Measurements from ENCODE around the gene SNX33.
A peak's percentile ranks its signal among the peaks of the same experiment; 100 is the strongest.

SNX33 gene

DNA sequence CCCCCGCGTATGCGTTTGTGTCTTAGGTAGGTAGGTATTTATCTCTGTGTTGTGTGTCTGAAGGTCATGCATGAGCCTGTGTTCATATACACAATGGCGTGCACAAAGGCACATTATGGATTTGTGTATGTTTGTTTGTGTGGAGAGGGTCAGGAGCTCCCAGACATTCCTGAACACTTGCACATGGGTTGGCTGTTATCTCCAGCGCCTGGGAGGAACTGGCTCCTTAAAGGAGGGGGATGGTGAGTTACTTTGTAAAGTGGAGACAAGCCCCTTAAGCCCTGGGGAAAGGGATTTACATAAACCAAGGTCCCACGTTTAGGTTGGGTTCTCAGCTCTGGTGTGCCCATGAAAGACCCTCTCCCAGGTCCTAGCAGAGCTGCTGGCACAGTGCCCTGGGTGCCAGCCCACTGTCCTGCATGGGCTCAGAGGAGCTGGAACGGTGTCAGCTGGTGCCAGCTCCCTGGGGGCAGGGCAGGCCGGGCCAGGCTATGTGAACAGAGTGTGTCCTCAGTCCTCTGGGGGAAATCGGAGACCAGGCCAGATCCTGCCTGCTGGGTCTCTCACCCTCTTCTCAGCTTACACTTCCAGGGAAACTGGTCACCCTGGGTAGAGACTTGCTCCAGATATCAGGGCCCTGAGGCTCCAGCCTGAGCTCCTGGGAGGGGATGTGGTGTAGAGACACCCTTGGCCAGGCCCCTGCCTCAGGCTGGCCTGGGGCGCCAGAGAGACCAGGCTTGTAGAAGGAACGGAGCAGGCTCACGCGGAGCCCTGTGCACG lies 25.1 kb downstream of the SNX33 start:
- Histone ChIP-seq H3K9me3 (ENCODE audit: severe bottlenecking) (no peaks in the 10 kb centered on the region), H3K27me3 (ENCODE audit: insufficient read depth, poor library complexity, severe bottlenecking) (no peaks in the 10 kb centered on the region), H3K4me1 (ENCODE audit: insufficient read depth, poor library complexity, severe bottlenecking) (peaks cover 35% of the 10 kb centered on the region), H3K36me3 (ENCODE audit: low read depth) (no peaks in the 10 kb centered on the region), H3K4me3 (ENCODE audit: severe bottlenecking) (no peak overlapping the region), H3K27ac (ENCODE audit: poor library complexity, severe bottlenecking) (peak overlapping the region; percentile 97)
- TF ChIP-seq, protein P1, sequence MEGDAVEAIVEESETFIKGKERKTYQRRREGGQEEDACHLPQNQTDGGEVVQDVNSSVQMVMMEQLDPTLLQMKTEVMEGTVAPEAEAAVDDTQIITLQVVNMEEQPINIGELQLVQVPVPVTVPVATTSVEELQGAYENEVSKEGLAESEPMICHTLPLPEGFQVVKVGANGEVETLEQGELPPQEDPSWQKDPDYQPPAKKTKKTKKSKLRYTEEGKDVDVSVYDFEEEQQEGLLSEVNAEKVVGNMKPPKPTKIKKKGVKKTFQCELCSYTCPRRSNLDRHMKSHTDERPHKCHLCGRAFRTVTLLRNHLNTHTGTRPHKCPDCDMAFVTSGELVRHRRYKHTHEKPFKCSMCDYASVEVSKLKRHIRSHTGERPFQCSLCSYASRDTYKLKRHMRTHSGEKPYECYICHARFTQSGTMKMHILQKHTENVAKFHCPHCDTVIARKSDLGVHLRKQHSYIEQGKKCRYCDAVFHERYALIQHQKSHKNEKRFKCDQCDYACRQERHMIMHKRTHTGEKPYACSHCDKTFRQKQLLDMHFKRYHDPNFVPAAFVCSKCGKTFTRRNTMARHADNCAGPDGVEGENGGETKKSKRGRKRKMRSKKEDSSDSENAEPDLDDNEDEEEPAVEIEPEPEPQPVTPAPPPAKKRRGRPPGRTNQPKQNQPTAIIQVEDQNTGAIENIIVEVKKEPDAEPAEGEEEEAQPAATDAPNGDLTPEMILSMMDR (IDR thresholded peaks at IDR 0.05; ENCODE audit: poor library complexity, severe bottlenecking) = no peak
- peak; percentile 34 for ATAC-seq (ENCODE audit: low read depth)
- DNase-seq (ENCODE audit: low spot score) = no peak

DNA sequence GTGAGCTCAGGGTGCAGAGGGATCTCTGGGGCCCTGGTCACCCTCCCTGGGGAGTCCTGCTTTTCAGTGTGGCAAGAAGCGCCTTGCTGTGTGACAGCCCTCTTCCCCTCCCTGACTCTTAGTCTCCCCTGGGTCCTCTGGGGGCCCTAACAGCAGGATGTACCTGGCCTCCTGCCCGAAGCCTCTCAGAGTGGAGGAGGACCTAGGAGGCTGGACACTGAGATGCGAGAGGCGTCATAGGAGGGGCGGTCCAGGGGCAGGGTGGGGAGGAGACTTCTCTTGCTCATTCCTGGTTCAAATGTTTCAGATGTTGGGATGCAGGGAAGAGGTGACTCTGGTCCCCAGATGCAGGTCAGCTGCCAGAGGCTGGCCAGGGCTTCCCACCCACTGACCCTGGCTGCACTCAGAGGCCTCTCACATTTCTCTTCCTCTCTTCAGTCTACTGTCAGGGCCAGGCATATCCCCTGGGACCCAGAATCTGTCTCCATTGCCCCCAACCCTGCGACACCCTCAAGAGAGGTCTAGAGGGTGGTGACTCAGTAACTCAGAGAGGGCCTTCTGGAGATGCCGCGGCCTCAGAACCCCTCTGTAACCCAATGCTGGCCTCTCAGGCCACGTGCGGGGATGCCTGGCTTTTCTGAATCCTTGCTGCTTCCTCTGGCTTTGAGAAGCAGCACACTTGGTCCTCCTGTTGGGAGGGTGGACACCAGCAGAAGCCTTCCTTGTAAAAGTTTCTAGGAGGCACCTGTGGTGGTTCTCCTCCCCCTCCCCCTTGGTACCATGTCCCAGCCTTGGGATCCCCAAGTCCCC lies 25.9 kb downstream of the SNX33 start:
- Histone ChIP-seq H3K27me3 (ENCODE audit: insufficient read depth, poor library complexity, severe bottlenecking) (no peaks in the 10 kb centered on the region), H3K4me1 (ENCODE audit: insufficient read depth, poor library complexity, severe bottlenecking) (peaks cover 31% of the 10 kb centered on the region), H3K36me3 (ENCODE audit: low read depth) (no peaks in the 10 kb centered on the region), H3K27ac (ENCODE audit: poor library complexity, severe bottlenecking) (peak overlapping the region; percentile 97), H3K4me3 (ENCODE audit: severe bottlenecking) (no peak overlapping the region), H3K9me3 (ENCODE audit: severe bottlenecking) (no peaks in the 10 kb centered on the region)
- ATAC-seq (ENCODE audit: low read depth) (no peak), DNase-seq (ENCODE audit: low spot score) (no peak)
- TF ChIP-seq, protein P1 (IDR thresholded peaks at IDR 0.05; ENCODE audit: poor library complexity, severe bottlenecking) = no peak

DNA sequence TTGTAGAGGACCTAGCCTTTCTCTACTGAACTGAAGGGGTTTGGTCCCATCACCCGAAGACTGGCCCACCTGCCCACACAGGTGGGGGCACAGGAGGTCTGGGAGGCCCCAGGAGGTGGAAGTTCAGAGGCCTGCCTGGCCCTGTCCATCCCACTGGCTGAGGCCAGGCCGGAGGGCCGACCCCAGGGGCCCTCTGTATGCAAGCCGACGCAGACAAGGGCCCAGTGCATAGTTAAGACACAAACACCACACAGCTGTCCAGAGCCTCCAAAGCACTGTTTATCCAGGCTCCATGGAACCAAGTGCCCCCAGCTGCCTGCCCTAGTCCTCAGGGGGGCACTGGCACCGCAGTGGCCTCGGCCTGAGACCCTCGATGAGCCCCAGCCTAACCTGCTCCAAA lies 26.7 kb downstream of the SNX33 start:
- peaks cover 32% of the 10 kb centered on the region for H3K4me1 ChIP-seq (ENCODE audit: insufficient read depth, poor library complexity, severe bottlenecking)
- H3K9me3 ChIP-seq (ENCODE audit: severe bottlenecking) = no peaks in the 10 kb centered on the region
- no peak for DNase-seq (ENCODE audit: low spot score)
- ATAC-seq (ENCODE audit: low read depth) = no peak
- TF ChIP-seq, protein P1 (IDR thresholded peaks at IDR 0.05; ENCODE audit: poor library complexity, severe bottlenecking) = no peak
- H3K27me3 ChIP-seq (ENCODE audit: insufficient read depth, poor library complexity, severe bottlenecking) = no peaks in the 10 kb centered on the region
- H3K4me3 ChIP-seq (ENCODE audit: severe bottlenecking) = no peak overlapping the region
- no peaks in the 10 kb centered on the region for H3K36me3 ChIP-seq (ENCODE audit: low read depth)
- peak overlapping the region; percentile 97 for H3K27ac ChIP-seq (ENCODE audit: poor library complexity, severe bottlenecking)

DNA sequence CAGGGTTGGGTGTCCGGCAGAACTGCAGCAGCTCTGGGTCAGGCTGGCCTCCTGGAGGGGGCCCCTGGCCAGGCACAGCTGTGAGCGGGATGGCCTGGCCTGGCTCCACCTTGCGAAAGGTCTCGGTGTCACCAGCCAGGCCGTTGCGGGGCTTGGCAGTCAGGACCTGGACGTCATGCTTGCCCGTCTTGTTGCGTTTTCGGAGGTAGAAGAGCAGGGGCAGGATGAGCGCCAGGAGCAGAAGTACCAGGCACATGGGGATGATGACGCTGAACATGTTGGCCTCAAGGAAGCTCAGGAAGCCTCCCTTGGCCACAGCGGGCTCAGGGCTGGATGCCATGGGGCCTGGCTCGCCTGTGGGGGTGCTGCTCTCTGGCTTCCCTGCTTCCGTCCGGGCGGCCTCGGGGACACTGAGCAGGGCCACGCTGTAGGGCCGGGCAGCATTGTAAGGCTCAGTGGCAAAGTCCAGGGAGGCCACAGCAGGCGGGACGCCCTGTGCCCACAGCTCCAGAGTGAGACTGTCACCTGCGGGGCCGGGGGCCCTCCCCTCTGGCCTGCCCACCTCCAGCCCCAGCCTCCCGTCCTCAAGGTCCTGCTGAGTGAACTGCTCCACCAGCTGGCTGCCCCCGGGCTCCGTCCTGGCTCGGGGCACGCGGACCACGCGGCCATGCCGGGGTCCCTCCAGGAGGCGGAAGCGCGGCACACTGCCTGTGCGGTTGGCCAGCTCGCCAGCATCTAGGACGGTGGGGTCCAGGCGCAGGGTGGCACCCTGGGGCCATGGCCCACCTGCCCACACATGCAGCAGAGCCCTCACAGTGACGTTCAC lies 28.1 kb downstream of the SNX33 start:
- H3K27me3 ChIP-seq (ENCODE audit: insufficient read depth, poor library complexity, severe bottlenecking) = no peaks in the 10 kb centered on the region
- H3K36me3 ChIP-seq (ENCODE audit: low read depth) = no peaks in the 10 kb centered on the region
- DNase-seq (ENCODE audit: low spot score) = no peak
- no peak overlapping the region for H3K27ac ChIP-seq (ENCODE audit: poor library complexity, severe bottlenecking)
- TF ChIP-seq, protein P1 (IDR thresholded peaks at IDR 0.05; ENCODE audit: poor library complexity, severe bottlenecking) = no peak
- ATAC-seq (ENCODE audit: low read depth) = no peak
- H3K4me1 ChIP-seq (ENCODE audit: insufficient read depth, poor library complexity, severe bottlenecking) = peaks cover 25% of the 10 kb centered on the region
- no peaks in the 10 kb centered on the region for H3K9me3 ChIP-seq (ENCODE audit: severe bottlenecking)
- no peak overlapping the region for H3K4me3 ChIP-seq (ENCODE audit: severe bottlenecking)
